H1 (cell line): ENCODE measurements around the gene SMIM13. TPM values are rescaled to one million over a fixed set of nuclear protein-coding genes. Genes with fewer than 3 reads are reported as not detected.
A peak's percentile ranks its signal among the peaks of the same experiment; 100 is the strongest.

Source experiments
- CTCF ChIA-PET: fragments of 300-600 bp; sonication (Branson Sonifier 250); formaldehyde crosslinking; loops from one replicate; lab custom pipeline; 2021; ENCODE audit not compliant: partially characterized antibody; lab: Charles Lee
- POLR2A ChIA-PET: fragments of 300-600 bp; sonication (Branson Sonifier 250); formaldehyde crosslinking; loops from one replicate; lab custom pipeline; 2021; ENCODE audit warnings: inconsistent platforms; ENCODE audit not compliant: partially characterized antibody; lab: Charles Lee
- DNase-seq, 2 experiments: peaks; one replicate each; pipeline versions ENCODE4 v3.0.0 to v3.0.0-alpha.2; 2010 to 2022; ENCODE audit warnings: low spot score in 2 of 2, low read depth in 1 of 2, mixed read lengths in 1 of 2
- FAIRE-seq: peaks from 2 replicates; lab custom pipeline; 2011; peaks lifted over from hg19 to GRCh38; lab: Jason Lieb, UNC
- H2AFZ ChIP-seq: 2 replicates; pipeline ENCODE4 v1.8.1; 2012; ENCODE audit warnings: low read length, inconsistent platforms
- H2AK5ac ChIP-seq: 2 replicates; pipeline ENCODE4 v1.6.1; 2013; ENCODE audit warnings: low read depth, low read length
- H2BK120ac ChIP-seq: replicated peaks from 2 replicates; pipeline ENCODE3; 2013; ENCODE audit warnings: low read depth, low read length, inconsistent platforms
- H2BK12ac ChIP-seq: 2 replicates; pipeline ENCODE4 v1.6.1; 2013; ENCODE audit warnings: low read depth, low read length
- H2BK15ac ChIP-seq: 2 replicates; pipeline ENCODE4 v1.6.1; 2013; ENCODE audit warnings: low read length
- H2BK20ac ChIP-seq: 2 replicates; pipeline ENCODE4 v1.6.1; 2013; ENCODE audit warnings: low read length
- H2BK5ac ChIP-seq: 2 replicates; pipeline ENCODE4 v1.6.1; 2013; ENCODE audit warnings: low read depth, low read length
- H3K14ac ChIP-seq: 2 replicates; pipeline ENCODE4 v1.6.1; 2013; ENCODE audit warnings: inconsistent platforms; ENCODE audit not compliant: insufficient read length
- H3K18ac ChIP-seq: 2 replicates; pipeline ENCODE4 v1.6.1; 2013; ENCODE audit warnings: low read length; ENCODE audit errors: extremely low read depth
- H3K23ac ChIP-seq: 2 replicates; pipeline ENCODE4 v1.6.1; 2013; ENCODE audit warnings: inconsistent platforms; ENCODE audit not compliant: insufficient read length
- H3K23me2 ChIP-seq: 2 replicates; pipeline ENCODE4 v1.6.1; 2013; ENCODE audit warnings: low read depth, low read length
- H3K27ac ChIP-seq: 2 replicates; pipeline ENCODE4 v1.6.1; 2011; ENCODE audit warnings: low read depth, low read length, inconsistent platforms
- H3K27me3 ChIP-seq, 4 experiments: replicated peaks in 1 of 4; 1 replicate in 1 of 4; 2 replicates in 3 of 4; pipeline versions ENCODE4 v1.6.1 to v1.8.1; 2011 to 2013; ENCODE audit warnings: low read length in 3 of 4, mild to moderate bottlenecking in 3 of 4, inconsistent platforms in 2 of 4, mixed read lengths in 2 of 4, moderate library complexity in 1 of 4; ENCODE audit not compliant: control insufficient read depth in 3 of 4, insufficient read depth in 3 of 4; ENCODE audit errors: extremely low read depth in 1 of 4
- H3K36me3 ChIP-seq, 4 experiments: 2 replicates each; pipeline versions ENCODE4 v1.6.1 to v1.8.1; 2011 to 2013; ENCODE audit warnings: mild to moderate bottlenecking in 4 of 4, low read length in 3 of 4, moderate library complexity in 2 of 4, control low read depth in 1 of 4, inconsistent platforms in 1 of 4; ENCODE audit not compliant: insufficient read depth in 4 of 4, control insufficient read depth in 2 of 4
- H3K4ac ChIP-seq: replicated peaks from 2 replicates; pipeline ENCODE3; 2013; ENCODE audit warnings: low read length, low read depth, mixed read lengths, inconsistent platforms; ENCODE audit not compliant: insufficient read length
- H3K4me1 ChIP-seq, 4 experiments: replicated peaks in 1 of 4; 1 replicate in 1 of 4; 2 replicates in 3 of 4; pipeline versions ENCODE4 v1.6.1 to v1.8.1; 2011 to 2013; ENCODE audit warnings: low read length in 3 of 4, inconsistent platforms in 2 of 4, mixed read lengths in 1 of 4; ENCODE audit not compliant: insufficient read depth in 4 of 4, control insufficient read depth in 3 of 4
- H3K4me2 ChIP-seq, 2 experiments: 2 replicates each; pipeline versions ENCODE4 v1.6.1 to v1.8.1; 2011 to 2013; ENCODE audit warnings: low read depth in 2 of 2, low read length in 2 of 2, control low read depth in 1 of 2, inconsistent platforms in 1 of 2, mild to moderate bottlenecking in 1 of 2; ENCODE audit not compliant: insufficient read depth in 1 of 2
- H3K4me3 ChIP-seq, 4 experiments: fragments of 200-600, 300-600 bp in 1 of 4; sonication (generic), shearing (Covaris generic), sonication (Bioruptor Twin) in 1 of 4; 2 replicates each; pipeline versions ENCODE4 v1.5.1 to v1.8.1; 2011 to 2016; ENCODE audit warnings: low read length in 4 of 4, low read depth in 3 of 4, control low read depth in 2 of 4, inconsistent platforms in 2 of 4, mild to moderate bottlenecking in 2 of 4, mixed read lengths in 1 of 4, moderate library complexity in 1 of 4; ENCODE audit not compliant: insufficient read depth in 2 of 4; ENCODE audit errors: extremely low read depth in 1 of 4
- H3K56ac ChIP-seq: replicated peaks from 2 replicates; pipeline ENCODE3; 2013; ENCODE audit warnings: low read depth, mild to moderate bottlenecking, mixed read lengths, low read length, inconsistent platforms; ENCODE audit not compliant: insufficient read length
- H3K79me1 ChIP-seq: 2 replicates; pipeline ENCODE4 v1.6.1; 2013; ENCODE audit warnings: low read depth, low read length, control low read depth
- H3K79me2 ChIP-seq, 2 experiments: 2 replicates each; pipeline versions ENCODE4 v1.6.1 to v1.8.1; 2012 to 2013; ENCODE audit warnings: low read length in 2 of 2, mild to moderate bottlenecking in 2 of 2, inconsistent platforms in 1 of 2; ENCODE audit not compliant: insufficient read depth in 2 of 2, control insufficient read depth in 1 of 2
- H3K9ac ChIP-seq, 4 experiments: replicated peaks in 1 of 4; 1 replicate in 1 of 4; 2 replicates in 3 of 4; pipeline versions ENCODE4 v1.6.1 to v1.8.1; 2011 to 2013; ENCODE audit warnings: low read depth in 3 of 4, low read length in 3 of 4, control low read depth in 2 of 4, mild to moderate bottlenecking in 2 of 4, moderate library complexity in 2 of 4, inconsistent platforms in 1 of 4; ENCODE audit errors: extremely low read depth in 1 of 4
- H3K9me3 ChIP-seq, 2 experiments: 2 replicates each; pipeline versions ENCODE4 v1.6.1 to v1.8.1; 2012 to 2013; ENCODE audit warnings: mild to moderate bottlenecking in 2 of 2, moderate library complexity in 2 of 2, control low read depth in 1 of 2, inconsistent platforms in 1 of 2, low read depth in 1 of 2, low read length in 1 of 2, mixed read lengths in 1 of 2; ENCODE audit not compliant: insufficient read depth in 2 of 2
- H4K20me1 ChIP-seq, 2 experiments: replicated peaks in 1 of 2; 2 replicates each; pipeline versions ENCODE3 to v1.8.1; 2011 to 2013; ENCODE audit warnings: inconsistent platforms in 2 of 2, low read length in 2 of 2, mild to moderate bottlenecking in 1 of 2; ENCODE audit not compliant: insufficient read depth in 2 of 2, control insufficient read depth in 1 of 2
- H4K5ac ChIP-seq: 2 replicates; pipeline ENCODE4 v1.6.1; 2013; ENCODE audit warnings: low read length, low read depth, mixed read lengths, inconsistent platforms; ENCODE audit not compliant: insufficient read length
- H4K8ac ChIP-seq: 2 replicates; pipeline ENCODE4 v1.8.0; 2013; ENCODE audit warnings: mild to moderate bottlenecking, moderate library complexity, low read length, inconsistent platforms; ENCODE audit not compliant: insufficient read depth; ENCODE audit errors: extremely low read depth
- H4K91ac ChIP-seq: replicated peaks from 2 replicates; pipeline ENCODE3; 2013; ENCODE audit warnings: low read length, mixed read lengths, inconsistent platforms; ENCODE audit not compliant: insufficient read length
- BRCA1 ChIP-seq: IDR thresholded peaks from 2 replicates; pipeline ENCODE4 v1.6.1; 2012; ENCODE audit warnings: low read depth, low read length, improper control_type of control experiment
- EZH2 ChIP-seq: fragments of 200-600 bp; sonication (generic); IDR thresholded peaks from 2 replicates; pipeline ENCODE4 v1.7.1; 2012; ENCODE audit warnings: low read depth, mild to moderate bottlenecking, moderate library complexity, low read length, inconsistent platforms; ENCODE audit not compliant: severe bottlenecking
- GABPA ChIP-seq: IDR thresholded peaks from 2 replicates; pipeline ENCODE4 v1.6.1; 2011; ENCODE audit warnings: mild to moderate bottlenecking, low read length, moderate library complexity, borderline replicate concordance; ENCODE audit not compliant: insufficient read depth
- HDAC6 ChIP-seq: IDR thresholded peaks from one replicate; pipeline ENCODE4 v1.7.1; 2012; ENCODE audit warnings: low read depth, mild to moderate bottlenecking, inconsistent platforms, low read length, moderate library complexity
- KDM5A ChIP-seq: fragments of 200-600 bp; IDR thresholded peaks from 2 replicates; pipeline ENCODE4 v1.7.1; 2012; ENCODE audit warnings: mild to moderate bottlenecking, low read length, inconsistent platforms, mixed read lengths
- POLR2A ChIP-seq, 2 experiments: IDR thresholded peaks; 1 replicate in 1 of 2; 2 replicates in 1 of 2; pipeline ENCODE4 v1.6.1; 2011; ENCODE audit warnings: low read depth in 2 of 2, low read length in 2 of 2, mild to moderate bottlenecking in 2 of 2; ENCODE audit errors: control extremely low read depth in 1 of 2
- RFX5 ChIP-seq: IDR thresholded peaks from 2 replicates; pipeline ENCODE4 v1.6.1; 2011; ENCODE audit warnings: low read depth, low read length, improper control_type of control experiment, borderline replicate concordance
- RNF2 ChIP-seq: fragments of 200-900, 300-1000 bp; sonication (generic); IDR thresholded peaks from 2 replicates; pipeline ENCODE4 v1.7.1; 2016; ENCODE audit warnings: borderline replicate concordance, low read depth, mild to moderate bottlenecking, antibody characterized with exemption, low read length; ENCODE audit not compliant: poor library complexity, severe bottlenecking; ENCODE audit errors: missing control alignments
- RXRA ChIP-seq: IDR thresholded peaks from 2 replicates; pipeline ENCODE4 v1.6.1; 2011; ENCODE audit warnings: low read depth, mild to moderate bottlenecking, low read length, moderate library complexity; ENCODE audit not compliant: insufficient read depth
- SIX5 ChIP-seq: IDR thresholded peaks from 2 replicates; pipeline ENCODE4 v1.6.1; 2011; ENCODE audit warnings: mild to moderate bottlenecking, low read depth, low read length
- SP1 ChIP-seq: IDR thresholded peaks from 2 replicates; pipeline ENCODE4 v1.6.1; 2011; ENCODE audit warnings: low read depth, low read length
- WGBS, 2 experiments: shearing (Covaris generic) in 1 of 2; methylation state at CpG; one replicate each; pipeline versions ENCODE4 v1.1.6 to v1.1.7; 2013 to 2015; ENCODE audit warnings: low lambda C conversion rate in 2 of 2, mixed read lengths in 2 of 2, inconsistent platforms in 1 of 2, low coverage in 1 of 2, missing lambda C conversion rate in 1 of 2; ENCODE audit not compliant: insufficient replicate concordance in 2 of 2, insufficient coverage in 1 of 2, insufficient read length in 1 of 2; ENCODE audit errors: extremely low coverage in 1 of 2, missing lambda C conversion rate in 1 of 2; 5-methylcytosine and 5-hydroxymethylcytosine counted together
- polyA plus RNA-seq, 7 experiments: library from polyadenylated mRNA; depleted of rRNA in 3 of 7; stranded (reverse) in 5 of 7; unstranded in 2 of 7; fragments of >200 nt in 5 of 7; fragments of 200-250 nt in 2 of 7; gene quantifications; 1 replicate in 5 of 7; 2 replicates in 1 of 7; 4 replicates in 1 of 7; pipeline versions ENCODE4 v1.2.1 to v1.2.3, GENCODE V29; 2011 to 2013; ENCODE audit warnings: missing spikeins in 2 of 7, mixed read lengths in 2 of 7
- total RNA-seq: library from RNA; stranded (reverse); fragmentation: NEBNext Ultra II Directional; extraction: Animal tissue kit (Norgen Biotek cat#: 25700); gene quantifications from 2 replicates; pipeline ENCODE4 v1.2.1, GENCODE V29; 2021

Gene SMIM13
- total and polyA plus RNA-seq, 2 of the 8 experiments (the other 6 are each of a cell fraction or from before 2014, with no cell fraction given) = 1.7 to 10.6 TPM

GRCh38 chr6:11139051-11139960 is 45.7 kb downstream of the SMIM13 start:
- Histone ChIP-seq H4K91ac (no peak overlapping the region), H3K4me3 (no peak overlapping the region), H3K56ac (no peak overlapping the region), H3K27me3 (no peaks in the 10 kb centered on the region), H3K4me1 (peaks cover 0 to 3% (median 2%) of the 10 kb centered on the region in 4 experiments; a peak in 2 of 7 replicates), H4K5ac (no peak overlapping the region), H3K4me2 (no peak overlapping the region), H2BK120ac (no peak overlapping the region), H3K36me3 (peaks cover 0 to 13% (median 4%) of the 10 kb centered on the region in 4 experiments; a peak in 6 of 8 replicates), H2BK20ac (no peak overlapping the region), H3K27ac (no peak overlapping the region), H3K4ac (no peak overlapping the region), H2AFZ (no peak overlapping the region), H3K23ac (no peak overlapping the region), H4K20me1 (no peaks in the 10 kb centered on the region), H2AK5ac (no peak overlapping the region), H3K23me2 (no peaks in the 10 kb centered on the region), H3K79me2 (no peaks in the 10 kb centered on the region), H2BK12ac (no peak overlapping the region), H2BK5ac (no peak overlapping the region), H3K18ac (no peak overlapping the region), H4K8ac (no peak overlapping the region), H2BK15ac (no peak overlapping the region), H3K9me3 (no peaks in the 10 kb centered on the region), H3K9ac (no peak overlapping the region), H3K79me1 (no peaks in the 10 kb centered on the region), H3K14ac (no peak overlapping the region)
- POLR2A ChIA-PET = no interaction called here
- DNase-seq = no peak
- peak; percentile 24 for FAIRE-seq
- CTCF ChIA-PET = interaction anchor here (0.7 to 1.1 kb wide), 4 partner anchors 33 to 215 kb away, joined by 3 to 4 read pairs (median 4); no protein-coding TSS in a partner anchor
- TF ChIP-seq BRCA1 (no peak), SIX5 (no peak), HDAC6 (no peak), SP1 (no peak), KDM5A (no peak), RNF2 (no peak), RFX5 (no peak), GABPA (no peak), POLR2A (IDR thresholded peaks at IDR 0.05; ENCODE audit: control extremely low read depth in 1 of 2, low read depth in 2 of 2, low read length in 2 of 2) (no peak), EZH2 (no peak), RXRA (no peak)
- 91 to 100% methylated on average over 1 to 3 of the region's 3 CpGs for WGBS, 2 experiments
